HG03521 (cell line): Measurements from ENCODE around the gene RFX4.

Experiments
- ATAC-seq: cut with Tn5 transposase; IDR thresholded peaks from one replicate; pipeline ENCODE4 v1.9.1; 2021; ENCODE audit warnings: mild to moderate bottlenecking, moderate library complexity; ENCODE audit not compliant: unreplicated experiment

Gene RFX4

GRCh38 chr12:106582641-106583230, at the start of gene RFX4:
TSS of gene RFX4 (plus strand) at chr12:106583004. CDS start at chr12:106583321, 317 bp downstream.
- no peak for ATAC-seq

- ATAC-seq: no peak
Measured at GRCh38 chr12:106541201-106541600, 41.6 kb upstream of the RFX4 start.

GRCh38 chr12:106551410-106551809, 31.4 kb upstream of the RFX4 start:
- no peak for ATAC-seq

DNA sequence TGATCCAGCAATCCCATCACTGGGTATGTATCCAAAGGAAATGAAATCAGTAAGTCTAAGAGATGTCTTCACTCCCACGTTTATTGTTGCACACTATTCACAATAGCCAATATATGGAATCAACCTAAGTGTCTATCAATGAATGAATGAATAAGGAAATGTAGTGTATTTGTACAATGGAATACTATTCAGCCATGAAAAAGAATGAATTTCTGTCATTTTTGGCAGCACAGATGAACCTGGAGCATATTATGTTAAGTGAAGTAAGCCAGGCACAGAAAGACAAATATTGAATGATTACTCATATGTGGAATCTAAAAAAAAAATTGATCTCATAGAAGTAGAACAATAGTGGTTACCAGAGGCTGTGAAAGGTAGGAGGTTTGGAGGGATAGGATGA, 30.6 kb upstream of the RFX4 start:
- no peak for ATAC-seq

- ATAC-seq: no peak
Measured at GRCh38 chr12:106564678-106565329, 18.0 kb upstream of the RFX4 start.

DNA sequence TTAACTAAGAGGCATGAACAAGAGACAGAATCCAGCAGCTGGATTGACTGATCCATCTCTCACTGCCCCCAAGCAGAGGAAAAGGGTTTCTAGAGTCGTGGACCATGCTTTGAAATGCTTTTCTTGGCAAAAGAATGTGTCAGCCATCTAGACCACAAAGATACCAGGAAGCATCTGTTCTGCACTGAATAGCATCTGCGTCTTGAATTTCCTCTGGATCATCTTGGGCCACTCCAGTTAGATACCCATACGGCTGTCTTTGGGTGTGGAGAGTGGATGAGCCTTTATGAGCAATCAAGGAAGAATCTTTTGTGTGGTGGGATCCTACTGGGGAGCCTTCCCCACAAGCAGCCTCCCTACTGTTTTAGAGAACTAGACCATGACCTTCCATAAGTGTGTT, 16.0 kb upstream of the RFX4 start:
- ATAC-seq: no peak

DNA sequence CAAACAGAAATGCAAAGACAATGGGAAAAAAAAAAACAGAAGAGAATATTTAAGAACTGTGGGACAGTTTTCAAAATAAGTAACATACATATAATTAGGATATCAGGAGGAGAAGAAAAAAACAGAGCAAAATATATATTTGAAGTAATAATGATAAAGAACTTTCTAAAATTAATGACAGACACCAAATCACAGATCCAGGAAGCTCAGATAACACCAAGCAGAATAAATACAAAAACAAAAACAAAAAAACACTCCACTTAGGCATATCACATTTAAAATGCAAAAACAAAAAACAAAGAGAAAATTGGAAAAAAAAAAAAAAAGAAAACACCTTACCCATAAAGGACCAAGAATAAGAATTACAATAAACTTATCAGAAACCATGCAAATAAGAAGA, 9.6 kb upstream of the RFX4 start:
- no peak for ATAC-seq

GRCh38 chr12:106576848-106577247, 6.0 kb upstream of the RFX4 start:
- no peak for ATAC-seq

GRCh38 chr12:106580671-106581508, 1.9 kb upstream of the RFX4 start:
- ATAC-seq: no peak

DNA sequence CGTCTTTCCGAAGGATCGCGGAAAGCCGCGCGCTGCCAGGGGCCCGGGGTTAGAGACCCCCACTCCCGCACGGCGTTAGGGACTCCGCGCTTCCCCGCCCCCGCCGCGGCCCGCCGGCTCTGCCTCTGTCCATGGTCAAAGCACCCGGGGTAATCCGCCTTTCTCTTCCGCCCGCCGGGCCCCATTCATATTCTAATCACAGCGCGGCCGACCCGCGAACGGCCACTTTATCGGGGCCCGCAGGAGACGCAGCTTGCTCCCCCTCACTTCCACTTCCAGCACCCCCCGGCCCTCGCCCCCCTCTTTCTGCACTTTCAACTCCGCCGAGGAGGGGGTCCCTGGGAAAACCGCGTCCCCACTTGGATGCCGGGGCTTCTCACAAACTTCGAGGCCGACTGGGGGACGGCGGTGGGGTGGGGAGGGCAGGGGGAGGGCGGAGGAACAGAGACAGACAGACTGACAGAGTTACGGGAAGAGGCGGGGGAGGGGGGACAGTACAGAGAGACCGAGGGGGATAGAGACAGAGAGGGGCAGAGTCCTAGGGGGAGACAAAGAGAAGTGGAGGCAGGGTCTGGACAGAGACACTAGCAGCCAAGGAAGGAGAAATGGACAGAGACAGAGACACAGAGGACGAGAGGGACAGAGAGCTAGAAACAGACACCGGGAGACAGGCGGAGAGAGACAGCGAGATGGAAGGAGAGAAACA, 1.1 kb upstream of the RFX4 start:
- ATAC-seq: no peak

GRCh38 chr12:106582249-106582591, 584 bp upstream of the RFX4 start:
- ATAC-seq: no peak

DNA sequence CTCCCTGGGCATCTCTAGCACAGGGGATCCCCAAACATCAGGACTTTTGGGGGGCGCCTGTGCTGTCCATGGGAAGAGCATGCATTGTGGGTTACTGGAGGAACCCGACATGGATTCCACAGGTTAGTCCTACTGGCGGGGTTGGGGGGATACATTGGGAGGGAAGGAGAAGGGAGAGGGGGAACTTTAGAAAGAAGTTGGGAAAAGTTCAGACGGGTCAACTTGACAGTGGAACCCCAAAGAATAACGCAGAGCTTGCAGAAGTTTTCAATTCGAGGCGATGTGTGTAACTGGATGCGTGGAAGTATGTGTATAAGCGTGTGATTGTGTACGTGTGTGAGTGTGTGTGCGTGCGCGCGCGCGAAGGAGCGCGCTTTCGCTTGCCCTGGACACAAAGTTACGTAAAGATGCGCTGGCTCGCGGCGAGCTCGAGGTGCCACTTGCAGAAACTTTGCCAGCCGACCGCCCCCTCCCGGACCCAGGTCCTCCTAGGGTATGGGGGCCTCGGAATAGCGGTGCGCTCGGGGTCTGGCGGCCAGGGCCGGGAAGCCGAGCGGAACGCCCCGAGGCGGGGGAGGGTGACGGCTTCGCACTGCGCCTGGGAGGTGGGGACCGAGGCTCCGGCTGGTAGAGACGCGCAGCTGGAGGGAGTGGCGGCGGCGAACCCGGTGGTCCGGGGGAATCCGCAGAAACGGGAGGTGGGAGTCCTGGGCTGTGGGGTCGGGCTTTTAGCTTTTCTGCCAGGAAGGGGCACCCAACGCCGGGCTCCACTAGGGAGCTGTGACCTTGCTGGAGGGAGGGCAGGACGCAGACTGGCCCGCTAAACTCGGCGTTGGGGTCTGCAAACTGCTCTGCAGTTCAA, 669 bp downstream of the RFX4 start:
- ATAC-seq: no peak

DNA sequence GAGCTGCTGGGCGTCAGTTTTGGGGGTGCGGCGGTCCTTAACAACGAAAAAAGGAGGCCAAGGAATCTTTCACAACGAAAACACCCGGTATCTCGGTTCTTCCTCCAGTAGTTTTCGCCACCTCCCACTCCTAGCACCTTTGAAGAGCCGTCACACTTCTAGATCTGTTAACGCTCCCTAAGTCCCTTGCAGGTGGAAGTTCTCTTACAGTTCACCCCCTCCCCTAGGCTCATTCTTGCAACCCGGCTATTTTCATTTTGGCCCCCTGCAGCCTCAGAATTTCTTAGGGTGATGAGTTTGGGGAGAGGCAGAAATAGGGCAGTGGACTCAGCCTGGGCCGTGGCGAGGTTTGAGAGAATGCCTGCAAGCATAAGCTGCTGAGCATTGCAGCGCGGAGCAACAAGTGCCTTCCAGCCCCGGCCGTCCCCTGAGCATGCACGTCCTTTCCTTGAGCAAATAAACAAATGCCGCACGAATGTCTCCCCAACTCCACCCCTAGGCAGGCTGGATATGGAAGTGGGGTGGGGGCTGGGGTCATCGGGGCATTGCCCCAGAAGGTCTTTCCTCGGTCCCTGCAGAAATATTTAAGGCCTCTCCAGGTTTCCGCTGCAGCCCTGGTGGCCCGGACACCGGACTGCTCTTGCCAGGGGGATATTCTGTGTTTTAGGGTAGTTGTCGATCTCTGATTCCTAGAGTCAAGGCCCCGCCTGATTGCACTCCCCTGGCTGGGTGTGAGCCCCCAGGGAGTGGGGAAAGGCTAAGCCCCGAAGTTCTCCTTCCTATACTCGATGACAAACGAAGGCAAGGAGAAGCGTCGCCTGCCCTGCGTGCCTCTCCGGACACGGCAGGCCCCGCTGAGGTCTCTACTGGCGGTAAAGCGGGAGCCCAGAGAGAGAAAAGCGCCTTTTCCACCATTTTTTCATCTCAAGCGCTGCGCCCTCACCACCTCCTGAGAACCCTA, 1.6 kb downstream of the RFX4 start:
- no peak for ATAC-seq

DNA sequence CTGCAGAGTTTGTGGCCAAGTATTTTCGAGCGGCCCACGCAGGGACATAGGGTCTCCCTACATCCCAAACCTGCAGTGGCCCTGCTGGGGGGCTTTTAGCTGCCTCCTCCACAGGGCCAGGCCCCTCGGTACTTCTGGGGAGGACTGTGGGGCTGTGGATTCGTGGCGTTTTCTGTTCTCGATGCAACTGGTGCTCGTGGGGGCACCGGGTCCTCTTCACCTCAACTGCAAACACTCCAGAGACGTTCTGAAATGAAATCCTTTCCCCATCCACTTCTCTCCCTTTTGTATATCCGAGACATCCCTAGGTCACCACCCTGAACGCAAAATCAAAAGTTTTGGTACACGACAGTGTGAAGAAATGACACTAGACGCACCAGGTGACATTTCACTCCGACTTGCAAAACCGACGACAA, 2.3 kb downstream of the RFX4 start:
- ATAC-seq: no peak

- ATAC-seq: no peak
Measured at GRCh38 chr12:106585521-106586277, 2.9 kb downstream of the RFX4 start.

GRCh38 chr12:106586278-106586802, 3.5 kb downstream of the RFX4 start:
- ATAC-seq: no peak

DNA sequence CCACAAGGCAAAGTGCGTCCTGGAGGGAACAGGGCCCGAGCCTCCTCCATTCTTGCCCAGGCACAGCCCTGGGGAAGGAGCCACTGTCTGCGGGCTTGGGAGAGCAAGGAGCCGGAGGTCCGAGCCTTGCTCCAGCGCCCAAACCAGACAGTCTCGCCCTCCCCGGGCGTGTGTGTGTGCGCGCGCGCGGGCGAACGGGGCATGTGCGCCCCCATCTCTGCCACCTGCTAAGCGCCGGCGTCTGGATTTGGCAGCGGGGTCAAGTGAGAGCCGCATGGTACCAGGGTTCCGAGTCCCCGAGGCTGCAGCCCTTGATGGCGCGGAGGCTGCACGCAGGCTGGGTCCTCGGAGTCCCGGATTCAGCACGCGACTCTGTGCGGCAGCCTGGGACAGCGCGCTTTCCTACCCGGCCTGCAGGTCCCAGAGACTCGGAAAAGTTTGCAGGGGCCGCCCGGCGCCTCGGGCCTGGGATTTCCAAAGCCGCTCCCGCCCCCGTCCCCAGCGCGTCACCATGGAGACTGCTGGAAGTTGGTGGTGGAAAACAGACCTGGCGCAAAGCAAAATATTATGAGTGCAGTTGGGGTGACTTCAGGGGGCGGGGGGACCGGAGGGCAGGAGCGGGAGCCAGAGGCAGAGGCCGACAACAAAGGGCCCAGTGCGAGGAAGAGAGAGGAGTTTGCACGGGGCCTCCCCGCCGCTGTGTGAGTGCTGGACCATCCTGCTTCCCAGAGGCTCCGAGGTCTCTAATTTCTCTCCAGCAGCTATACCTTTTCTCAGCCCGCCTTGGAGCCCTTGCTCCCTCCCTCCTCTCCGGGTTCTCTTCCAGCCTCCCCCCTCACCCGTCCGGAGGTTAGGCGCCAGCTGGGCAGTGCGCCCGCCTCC, 4.2 kb downstream of the RFX4 start:
- no peak for ATAC-seq
